Measurements from ENCODE around the gene SPOCK3. TPM values are rescaled to one million over a fixed set of nuclear protein-coding genes. Genes with fewer than 3 reads are reported as not detected.

Gene SPOCK3
- total RNA-seq, 1 experiment from 2014 or later: not detected

DNA sequence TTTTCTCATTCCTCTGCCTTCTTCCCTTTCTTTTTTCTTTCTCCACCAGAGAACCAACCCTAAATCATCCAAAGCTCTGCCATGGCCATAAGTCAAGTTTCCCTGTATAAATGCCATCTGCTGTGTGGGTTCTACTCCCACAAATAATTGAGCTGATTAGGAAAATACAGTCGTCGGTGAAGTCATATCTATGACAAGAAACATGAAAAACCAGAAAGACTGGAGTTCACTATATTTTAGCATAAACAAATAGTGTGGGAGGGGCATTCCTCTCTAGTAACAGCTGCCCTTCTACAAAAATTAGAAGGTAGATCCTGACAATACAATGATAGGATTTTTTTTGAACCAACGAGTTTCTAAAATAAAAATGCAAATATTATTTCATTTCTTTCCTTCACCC, 48.8 kb downstream of the SPOCK3 start:
- Histone ChIP-seq H3K36me3 (ENCODE audit: insufficient read depth, low read length, poor library complexity, severe bottlenecking) (no peaks in the 10 kb centered on the region), H3K9me3 (ENCODE audit: low read depth, low read length, poor library complexity, severe bottlenecking) (no peaks in the 10 kb centered on the region), H3K4me3 (ENCODE audit: low read depth, low read length, poor library complexity, severe bottlenecking) (no peak overlapping the region), H3K27ac (ENCODE audit: low read depth, low read length, poor library complexity, severe bottlenecking) (no peak overlapping the region), H3K27me3 (replicated peaks; ENCODE audit: insufficient read depth, low read depth, low read length, poor library complexity) (no peaks in the 10 kb centered on the region), H3K4me1 (ENCODE audit: insufficient read depth, low read length, poor library complexity, severe bottlenecking) (no peaks in the 10 kb centered on the region)
- POLR2A ChIA-PET (ENCODE audit: low non-redundant PET): no interaction called here
- no peak for TF ChIP-seq EZH2 (IDR thresholded peaks at IDR 0.05; ENCODE audit: borderline replicate concordance, low read depth, low read length, poor library complexity, severe bottlenecking)
- no peak for TF ChIP-seq CTCF (conservative IDR thresholded peaks at IDR 0.05; ENCODE audit: low read depth, low read length)
- CTCF ChIA-PET: no interaction called here
- no peak for DNase-seq (ENCODE audit: low spot score)
- BruUV-seq (replicated peaks): no TSS peak
- intact Hi-C loops (cut with micrococcal nuclease; ENCODE audit: unreplicated experiment): no loop called here

GRCh38 chr4:167183036-167183435, 51.3 kb downstream of the SPOCK3 start:
- no peak for TF ChIP-seq EZH2 (IDR thresholded peaks at IDR 0.05; ENCODE audit: borderline replicate concordance, low read depth, low read length, poor library complexity, severe bottlenecking)
- no peak for TF ChIP-seq CTCF (conservative IDR thresholded peaks at IDR 0.05; ENCODE audit: low read depth, low read length)
- intact Hi-C loops (cut with micrococcal nuclease; ENCODE audit: unreplicated experiment): no loop called here
- Histone ChIP-seq H3K9me3 (ENCODE audit: low read depth, low read length, poor library complexity, severe bottlenecking) (no peaks in the 10 kb centered on the region), H3K27me3 (replicated peaks; ENCODE audit: insufficient read depth, low read depth, low read length, poor library complexity) (no peaks in the 10 kb centered on the region), H3K36me3 (ENCODE audit: insufficient read depth, low read length, poor library complexity, severe bottlenecking) (no peaks in the 10 kb centered on the region), H3K27ac (ENCODE audit: low read depth, low read length, poor library complexity, severe bottlenecking) (no peak overlapping the region), H3K4me1 (ENCODE audit: insufficient read depth, low read length, poor library complexity, severe bottlenecking) (no peaks in the 10 kb centered on the region), H3K4me3 (ENCODE audit: low read depth, low read length, poor library complexity, severe bottlenecking) (no peak overlapping the region)
- CTCF ChIA-PET: no interaction called here
- DNase-seq (ENCODE audit: low spot score): no peak
- POLR2A ChIA-PET (ENCODE audit: low non-redundant PET): no interaction called here
- BruUV-seq (replicated peaks): no TSS peak

DNA sequence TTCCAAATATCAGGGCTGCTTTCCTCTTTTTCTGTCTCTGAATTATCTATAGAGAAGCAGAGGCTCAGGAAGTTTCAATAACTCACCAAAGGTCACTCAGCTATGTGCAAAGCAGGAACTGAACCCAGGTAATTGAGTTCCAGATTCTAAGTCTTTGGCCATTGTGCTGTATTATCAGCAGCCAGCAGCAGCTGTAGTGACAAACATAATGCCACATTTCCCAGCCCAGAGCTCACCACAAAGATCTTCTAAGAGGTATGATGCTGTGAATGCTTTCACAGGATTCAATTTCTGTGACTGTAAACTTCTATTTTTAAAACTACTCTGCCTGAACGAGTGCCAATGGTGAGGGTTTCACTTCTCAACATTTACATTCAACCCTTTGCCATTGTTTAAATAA, 56.4 kb downstream of the SPOCK3 start:
- H3K36me3 ChIP-seq (ENCODE audit: insufficient read depth, low read length, poor library complexity, severe bottlenecking): no peaks in the 10 kb centered on the region
- no peak overlapping the region for H3K4me3 ChIP-seq (ENCODE audit: low read depth, low read length, poor library complexity, severe bottlenecking)
- no peak overlapping the region for H3K27ac ChIP-seq (ENCODE audit: low read depth, low read length, poor library complexity, severe bottlenecking)
- POLR2A ChIA-PET (ENCODE audit: low non-redundant PET): no interaction called here
- no peaks in the 10 kb centered on the region for H3K9me3 ChIP-seq (ENCODE audit: low read depth, low read length, poor library complexity, severe bottlenecking)
- TF ChIP-seq EZH2 (IDR thresholded peaks at IDR 0.05; ENCODE audit: borderline replicate concordance, low read depth, low read length, poor library complexity, severe bottlenecking) (no peak), CTCF (conservative IDR thresholded peaks at IDR 0.05; ENCODE audit: low read depth, low read length) (no peak)
- H3K27me3 ChIP-seq (replicated peaks; ENCODE audit: insufficient read depth, low read depth, low read length, poor library complexity): no peaks in the 10 kb centered on the region
- no TSS peak for BruUV-seq (replicated peaks)
- no peaks in the 10 kb centered on the region for H3K4me1 ChIP-seq (ENCODE audit: insufficient read depth, low read length, poor library complexity, severe bottlenecking)
- CTCF ChIA-PET: no interaction called here
- no peak for DNase-seq (ENCODE audit: low spot score)
- intact Hi-C loops (cut with micrococcal nuclease; ENCODE audit: unreplicated experiment): no loop called here
